Activated T-cell treated with anti-CD3 and anti-CD28 coated beads, Interleukin-2, amount 50 U/mL, for 72 hours (primary cell): ENCODE results near the gene PTH2R. TPM values are rescaled to one million over a fixed set of nuclear protein-coding genes. Genes with fewer than 3 reads are reported as not detected.
"Not testable (repeated sequence)": the region's sequence is repeated elsewhere in the genome, so short reads cannot be mapped to it uniquely, and the experiment has no call there.

Experiments
- ATAC-seq, 2 donors: fragments of 150-1000 bp; cut with Tn5 transposase; replicated peaks in 1 of 2; 2 replicates each; pipeline ENCODE4 v1.10.0; 2021; ENCODE audit warnings: moderate library complexity in 2 of 2, mild to moderate bottlenecking in 1 of 2
- DNase-seq, 2 donors: peaks; one replicate each; pipeline ENCODE4 v3.0.0; 2021 to 2022; ENCODE audit warnings: mixed read lengths in 1 of 2
- H3K27ac Mint-ChIP-seq: one replicate; pipeline ENCODE4 v1.8.0; 2022; ENCODE audit warnings: mild to moderate bottlenecking, moderate library complexity, mixed read lengths
- H3K27me3 Mint-ChIP-seq: one replicate; pipeline ENCODE4 v1.8.0; 2022; ENCODE audit warnings: low read depth, mixed read lengths
- H3K36me3 Mint-ChIP-seq, 2 donors: one replicate each; pipeline ENCODE4 v1.8.0; 2022; ENCODE audit warnings: mixed read lengths in 2 of 2, mild to moderate bottlenecking in 1 of 2; ENCODE audit not compliant: insufficient read depth in 2 of 2
- H3K4me1 Mint-ChIP-seq: one replicate; pipeline ENCODE4 v1.8.0; 2022; ENCODE audit warnings: low read depth, mixed read lengths
- H3K4me3 Mint-ChIP-seq, 2 donors: one replicate each; pipeline ENCODE4 v1.8.0; 2022; ENCODE audit warnings: mild to moderate bottlenecking in 2 of 2, mixed read lengths in 2 of 2, moderate library complexity in 2 of 2
- H3K9me3 Mint-ChIP-seq, 2 donors: one replicate each; pipeline ENCODE4 v1.8.0; 2022; ENCODE audit warnings: mixed read lengths in 2 of 2
- total RNA-seq, 2 donors: library from RNA; stranded (reverse); gene quantifications; one replicate each; pipeline ENCODE4 v1.2.3, GENCODE V29; 2022

The PTH2R gene
- total RNA-seq, 2 donors from 2014 or later: 0.12 to 0.28 TPM

DNA sequence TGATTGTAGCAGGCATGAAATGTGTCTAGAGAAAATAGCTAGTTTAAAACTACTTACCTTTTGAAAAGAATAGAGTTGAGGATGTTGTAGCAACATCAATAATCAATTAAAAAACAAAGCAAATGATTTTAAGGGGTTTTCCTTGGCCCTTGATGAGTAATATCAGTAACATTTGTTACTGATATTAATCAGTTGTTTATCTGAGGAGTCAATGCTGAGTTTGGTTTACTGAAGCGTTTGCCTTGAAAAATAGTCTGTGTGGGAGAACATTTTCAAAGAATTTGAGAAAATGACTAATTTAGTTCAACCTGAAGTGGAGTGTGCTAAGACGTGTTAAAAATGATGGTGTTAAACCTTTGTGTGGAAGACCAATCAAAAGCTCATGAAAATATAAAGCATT is 9.3 kb downstream of the PTH2R start:
- H3K27ac Mint-ChIP-seq: peak overlapping the region; percentile 79
- H3K4me3 Mint-ChIP-seq: peak overlapping the region in 1 of 2 donors; percentile 55
- H3K36me3 Mint-ChIP-seq: no peaks in the 10 kb centered on the region
- H3K4me1 Mint-ChIP-seq: peaks cover 9% of the 10 kb centered on the region
- H3K9me3 Mint-ChIP-seq: no peaks in the 10 kb centered on the region
- no peak for DNase-seq
- no peaks in the 10 kb centered on the region for H3K27me3 Mint-ChIP-seq
- ATAC-seq: peak; percentile 75 to 79

DNA sequence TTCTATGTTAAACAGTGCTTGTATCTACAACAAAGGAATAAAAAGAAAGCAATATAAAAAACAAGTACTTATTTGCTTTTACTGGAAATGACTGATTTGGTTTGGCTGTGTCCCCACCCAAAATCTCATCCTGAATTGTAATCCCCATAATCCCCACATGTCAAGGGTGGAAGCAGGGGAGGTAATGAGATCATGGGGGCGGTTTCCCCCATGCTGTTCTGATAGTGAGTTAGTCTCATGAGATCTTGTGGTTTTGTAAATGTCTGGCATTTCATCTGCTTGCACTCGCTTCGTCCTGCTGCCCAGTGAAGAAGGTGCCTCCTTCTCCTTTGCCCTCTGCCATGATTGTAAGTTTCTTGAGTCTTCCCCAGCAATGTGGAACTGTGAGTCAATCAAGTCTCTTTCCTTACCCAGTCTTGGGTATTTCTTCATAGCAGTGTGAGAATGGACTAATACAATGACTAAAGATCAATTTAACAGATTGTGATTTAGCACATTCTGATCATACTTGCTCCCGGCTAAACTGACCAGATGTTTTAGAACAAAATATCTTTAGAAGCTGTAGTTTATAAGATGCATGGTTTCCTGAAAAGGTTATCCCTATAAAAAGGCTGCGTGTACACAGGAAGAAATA is 19.9 kb downstream of the PTH2R start:
- Mint-ChIP-seq H3K4me1 (no peaks in the 10 kb centered on the region), H3K27ac (no peak overlapping the region), H3K27me3 (no peaks in the 10 kb centered on the region), H3K36me3 (peaks cover 1 to 2% of the 10 kb centered on the region in 2 donors), H3K9me3 (peaks cover 0 to 1% of the 10 kb centered on the region in 2 donors), H3K4me3 (no peak overlapping the region)
- ATAC-seq (no peak), DNase-seq (no peak)

DNA sequence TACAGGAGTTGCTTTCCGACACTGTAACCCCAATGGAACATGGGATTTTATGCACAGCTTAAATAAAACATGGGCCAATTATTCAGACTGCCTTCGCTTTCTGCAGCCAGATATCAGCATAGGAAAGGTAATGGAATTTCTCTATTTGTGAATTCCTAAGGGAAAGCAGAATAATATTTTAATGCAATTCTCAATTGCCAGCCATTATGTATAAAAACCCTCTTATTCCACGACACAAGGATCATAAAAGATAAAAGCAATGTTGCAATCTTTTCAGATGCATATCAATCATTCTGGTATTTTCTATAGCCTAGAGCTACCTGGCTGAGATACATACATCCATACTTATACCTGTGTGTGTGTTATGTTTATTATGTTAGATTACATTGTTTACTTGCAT is 31.2 kb downstream of the PTH2R start:
- ATAC-seq: no peak
- no peaks in the 10 kb centered on the region for H3K9me3 Mint-ChIP-seq
- no peaks in the 10 kb centered on the region for H3K27me3 Mint-ChIP-seq
- no peaks in the 10 kb centered on the region for H3K36me3 Mint-ChIP-seq
- DNase-seq: no peak
- no peak overlapping the region for H3K4me3 Mint-ChIP-seq
- H3K4me1 Mint-ChIP-seq: no peaks in the 10 kb centered on the region
- H3K27ac Mint-ChIP-seq: no peak overlapping the region

DNA sequence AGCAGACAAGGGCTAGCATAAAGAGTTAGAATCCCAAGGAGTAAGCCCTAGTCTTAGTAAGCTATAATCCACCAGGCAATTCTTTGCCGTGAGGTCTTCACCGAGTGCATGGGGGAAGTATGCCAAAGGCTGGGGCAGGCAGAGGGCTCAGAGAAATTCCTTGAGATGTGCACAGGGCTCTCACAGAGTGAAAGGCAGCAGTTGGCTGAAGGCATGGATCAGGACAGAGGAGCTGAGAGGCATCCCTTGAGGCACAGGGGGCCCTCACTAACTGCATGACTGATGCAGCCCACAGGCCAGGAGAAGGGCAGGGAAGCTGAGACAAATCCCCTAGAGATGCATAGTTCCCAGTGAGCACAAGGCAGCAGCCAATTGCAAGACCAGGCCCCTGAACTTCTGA is 34.1 kb downstream of the PTH2R start:
- Mint-ChIP-seq H3K36me3 (no peaks in the 10 kb centered on the region), H3K27me3 (no peaks in the 10 kb centered on the region), H3K27ac (no peak overlapping the region), H3K4me3 (no peak overlapping the region), H3K4me1 (no peaks in the 10 kb centered on the region), H3K9me3 (no peaks in the 10 kb centered on the region)
- DNase-seq: no peak
- ATAC-seq: no peak

DNA sequence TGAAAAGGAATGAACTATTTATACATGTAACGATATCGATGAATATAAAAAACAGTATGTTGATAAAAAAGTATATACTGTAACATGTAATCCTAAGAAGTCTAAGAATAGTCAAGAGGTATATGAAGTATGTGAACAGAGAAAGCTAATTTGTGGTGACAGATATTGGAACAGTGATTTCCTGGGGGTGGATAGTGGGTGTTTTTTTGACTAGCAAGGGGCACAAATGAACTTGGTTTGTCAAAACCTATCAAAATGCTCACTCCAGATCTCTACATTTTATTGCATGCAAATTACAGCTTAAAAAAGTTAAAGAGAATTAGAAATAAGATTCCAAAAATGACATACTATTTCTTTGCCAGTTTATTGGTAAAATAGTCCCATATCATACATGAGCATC is 35.4 kb downstream of the PTH2R start:
- no peaks in the 10 kb centered on the region for H3K36me3 Mint-ChIP-seq
- no peak overlapping the region for H3K27ac Mint-ChIP-seq
- H3K9me3 Mint-ChIP-seq: no peaks in the 10 kb centered on the region
- H3K4me3 Mint-ChIP-seq: no peak overlapping the region
- H3K27me3 Mint-ChIP-seq: no peaks in the 10 kb centered on the region
- no peaks in the 10 kb centered on the region for H3K4me1 Mint-ChIP-seq
- no peak for ATAC-seq
- no peak for DNase-seq

DNA sequence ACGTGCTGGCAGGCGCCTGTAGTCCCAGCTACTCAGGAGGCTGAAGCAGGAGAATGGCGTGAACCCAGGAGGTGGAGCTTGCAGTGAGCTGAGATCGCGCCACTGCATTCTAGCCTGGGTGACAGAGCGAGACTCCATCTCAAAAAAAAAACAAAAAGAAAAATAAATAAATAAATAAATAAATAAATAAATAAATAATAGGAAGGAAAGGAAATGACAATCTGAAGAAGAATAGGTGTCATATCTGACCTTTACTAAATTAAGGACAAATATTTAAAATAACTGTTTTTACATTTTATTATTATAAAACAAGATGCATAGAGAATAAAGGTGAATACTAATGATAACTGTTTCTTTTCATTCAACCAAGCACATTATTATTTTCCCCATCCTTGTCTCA is 40.9 kb downstream of the PTH2R start:
- not testable (repeated sequence) for H3K4me1 Mint-ChIP-seq, DNase-seq, H3K27ac Mint-ChIP-seq, H3K27me3 Mint-ChIP-seq, H3K9me3 Mint-ChIP-seq, H3K4me3 Mint-ChIP-seq, ATAC-seq, H3K36me3 Mint-ChIP-seq

DNA sequence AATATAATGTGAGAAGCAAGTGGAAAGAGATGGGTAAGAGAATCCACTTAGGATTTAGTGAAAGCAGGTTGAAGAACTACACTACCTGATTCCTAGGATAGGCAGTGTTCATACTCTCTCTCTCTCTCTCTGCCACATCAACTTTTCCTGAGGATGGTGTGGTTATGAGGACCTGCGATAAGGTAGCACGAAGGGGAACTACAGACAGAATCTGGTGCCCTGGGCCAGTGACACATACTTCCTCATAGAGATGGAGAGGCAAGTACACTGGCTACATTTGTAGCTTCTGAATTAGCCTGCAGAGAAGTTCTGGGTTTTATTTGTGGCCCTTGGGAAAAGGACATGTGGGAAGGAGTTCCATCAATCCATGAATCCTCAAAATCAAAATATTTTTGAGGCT is 44.5 kb downstream of the PTH2R start:
- no peaks in the 10 kb centered on the region for H3K4me1 Mint-ChIP-seq
- H3K27me3 Mint-ChIP-seq: no peaks in the 10 kb centered on the region
- no peak overlapping the region for H3K27ac Mint-ChIP-seq
- ATAC-seq: no peak
- H3K36me3 Mint-ChIP-seq: no peaks in the 10 kb centered on the region
- DNase-seq: no peak
- no peaks in the 10 kb centered on the region for H3K9me3 Mint-ChIP-seq
- H3K4me3 Mint-ChIP-seq: no peak overlapping the region

DNA sequence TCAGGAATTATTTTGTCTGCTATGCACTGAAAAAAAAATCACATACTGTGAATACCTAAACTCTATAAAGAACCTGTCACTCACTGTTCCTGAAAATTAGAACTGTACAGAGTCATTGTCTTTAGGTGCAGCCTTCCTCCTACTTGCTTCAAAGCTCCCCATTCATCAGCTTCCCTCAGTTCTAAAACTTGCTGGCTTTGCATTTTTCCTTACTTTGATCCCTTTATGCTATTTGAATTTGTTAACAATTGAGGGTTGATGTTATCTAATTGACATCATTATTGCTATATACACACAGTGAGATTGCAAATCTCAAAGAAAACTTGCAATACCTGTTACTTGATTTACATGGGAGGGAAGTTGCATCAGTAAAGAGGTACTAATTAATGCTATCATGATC is 48.3 kb downstream of the PTH2R start:
- Mint-ChIP-seq H3K27ac (no peak overlapping the region), H3K4me1 (no peaks in the 10 kb centered on the region), H3K4me3 (no peak overlapping the region), H3K27me3 (no peaks in the 10 kb centered on the region), H3K9me3 (no peaks in the 10 kb centered on the region), H3K36me3 (no peaks in the 10 kb centered on the region)
- DNase-seq (no peak), ATAC-seq (no peak)

DNA sequence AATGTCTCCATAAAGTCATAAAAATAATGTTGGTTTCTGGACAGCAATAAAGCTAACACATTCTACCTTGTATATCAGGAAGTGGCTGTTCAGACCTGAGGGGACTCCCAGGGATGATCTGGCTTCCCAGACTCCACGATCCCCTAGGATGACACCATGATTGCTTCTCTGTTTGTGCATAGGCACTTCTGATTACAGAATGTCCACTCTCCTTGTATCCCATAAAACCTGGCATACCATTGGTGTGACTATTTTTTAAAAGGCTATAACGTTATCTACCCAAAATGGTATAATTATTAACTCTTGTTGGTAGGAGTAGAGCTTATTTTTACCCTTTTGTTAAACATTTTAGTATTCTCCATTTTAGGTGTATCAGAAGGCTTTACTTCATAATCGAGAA is 57.1 kb downstream of the PTH2R start:
- Mint-ChIP-seq H3K4me3 (no peak overlapping the region), H3K27me3 (peaks cover 4% of the 10 kb centered on the region), H3K27ac (no peak overlapping the region), H3K9me3 (no peaks in the 10 kb centered on the region), H3K36me3 (no peaks in the 10 kb centered on the region), H3K4me1 (no peaks in the 10 kb centered on the region)
- DNase-seq: no peak
- ATAC-seq: no peak

DNA sequence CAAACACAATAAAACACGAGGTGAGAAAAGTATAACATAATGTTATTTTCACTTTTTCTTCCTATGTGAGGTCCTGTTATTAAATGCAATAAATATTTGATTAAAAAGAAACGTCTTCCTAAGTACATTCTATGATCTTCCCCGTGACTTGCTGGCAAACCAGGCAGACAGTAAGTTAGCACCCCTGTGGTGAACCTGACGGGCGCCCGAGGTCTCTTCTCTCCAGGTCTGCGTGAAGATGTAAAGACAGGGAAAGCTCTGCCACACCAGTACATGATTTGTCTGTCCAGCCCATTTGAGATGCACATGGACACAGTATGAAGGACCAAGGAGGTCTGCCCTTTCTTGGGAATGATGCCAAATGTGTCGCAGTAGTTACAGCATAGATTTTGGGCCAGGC is 57.6 kb downstream of the PTH2R start:
- Mint-ChIP-seq H3K4me1 (no peaks in the 10 kb centered on the region), H3K27ac (no peak overlapping the region), H3K36me3 (no peaks in the 10 kb centered on the region), H3K9me3 (no peaks in the 10 kb centered on the region), H3K4me3 (no peak overlapping the region), H3K27me3 (peaks cover 4% of the 10 kb centered on the region)
- no peak for DNase-seq
- no peak for ATAC-seq

DNA sequence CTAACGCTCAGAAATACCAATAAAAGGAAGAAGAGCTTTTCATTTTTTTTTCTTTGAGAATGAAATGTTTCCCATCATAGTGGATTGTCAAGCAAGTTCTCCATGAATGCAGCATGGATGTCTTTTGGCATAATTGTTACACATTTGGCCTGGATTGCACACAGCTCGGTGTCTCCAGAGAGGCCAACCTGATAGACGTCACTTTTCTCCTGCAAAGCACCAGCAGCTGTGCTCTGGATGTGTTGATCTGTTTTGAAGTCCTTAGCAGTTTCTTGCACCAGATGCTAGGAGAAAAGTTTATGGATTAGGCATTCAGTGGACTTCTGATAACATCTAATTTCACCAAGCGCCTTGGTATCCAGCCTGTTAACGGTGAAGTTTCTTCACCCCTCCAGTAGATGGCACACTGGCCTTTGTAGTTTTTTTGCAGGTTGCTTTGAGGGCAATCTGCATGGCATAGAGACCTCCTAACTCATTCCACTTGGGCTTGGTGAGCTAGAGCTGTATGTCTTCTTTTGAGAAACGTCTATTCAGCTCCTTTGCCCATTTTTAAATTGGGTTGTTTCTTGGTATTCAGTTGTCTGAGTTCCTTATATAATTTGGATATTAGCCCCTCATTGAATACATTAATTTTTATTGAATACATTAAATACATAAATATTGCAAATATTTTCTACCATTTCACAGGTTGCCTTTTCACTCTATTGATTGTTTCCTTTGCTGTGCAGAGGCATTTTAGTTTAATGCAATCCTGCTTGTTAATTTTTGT is 59.7 kb downstream of the PTH2R start:
- Mint-ChIP-seq H3K36me3 (no peaks in the 10 kb centered on the region), H3K27ac (no peak overlapping the region), H3K4me3 (no peak overlapping the region), H3K9me3 (no peaks in the 10 kb centered on the region), H3K4me1 (no peaks in the 10 kb centered on the region), H3K27me3 (peaks cover 4% of the 10 kb centered on the region)
- peak; percentile 13 to 19 for DNase-seq
- ATAC-seq: no peak

DNA sequence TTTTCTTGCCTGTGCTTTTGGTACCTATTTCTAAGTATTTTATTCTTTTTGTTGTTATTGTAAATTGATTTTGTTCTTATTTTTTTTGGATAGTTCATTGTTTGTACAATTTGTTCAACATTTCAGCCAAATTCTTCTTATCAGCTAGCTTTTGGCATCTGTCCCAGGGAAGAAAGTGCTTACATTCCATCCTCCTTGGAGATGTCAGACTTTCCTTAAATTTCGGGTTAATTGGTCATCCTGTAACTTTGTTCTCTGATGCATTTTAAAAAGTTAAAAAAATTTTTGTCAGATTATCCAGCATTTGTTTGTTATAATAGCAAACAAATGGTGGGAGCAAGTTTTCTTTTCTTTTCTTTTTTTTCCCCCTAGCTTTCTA is 60.3 kb downstream of the PTH2R start:
- Mint-ChIP-seq H3K4me3 (no peak overlapping the region), H3K36me3 (no peaks in the 10 kb centered on the region), H3K27ac (no peak overlapping the region), H3K4me1 (no peaks in the 10 kb centered on the region), H3K27me3 (peaks cover 4% of the 10 kb centered on the region), H3K9me3 (no peaks in the 10 kb centered on the region)
- ATAC-seq (no peak), DNase-seq (no peak)

DNA sequence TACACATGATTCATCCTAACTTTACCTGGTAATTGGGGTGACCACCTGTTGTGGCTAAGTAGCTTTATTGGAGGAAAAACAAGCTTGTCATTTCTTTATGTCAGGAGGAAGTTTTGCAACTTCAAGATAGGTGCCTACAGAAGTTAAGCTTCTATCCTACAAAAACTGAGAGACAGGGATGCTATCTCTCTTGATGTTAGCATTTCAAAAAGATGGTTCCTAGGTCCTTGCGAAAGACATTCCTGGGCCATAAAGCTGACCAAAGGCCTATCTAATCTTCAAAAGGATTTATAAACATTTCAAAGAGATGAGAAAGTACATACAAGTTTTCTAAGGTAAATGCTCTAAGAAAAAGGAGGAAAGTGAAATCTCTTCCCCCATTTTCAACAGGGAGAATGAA is 61.0 kb downstream of the PTH2R start:
- no peak for ATAC-seq
- no peak for DNase-seq
- no peak overlapping the region for H3K4me3 Mint-ChIP-seq
- H3K9me3 Mint-ChIP-seq: no peaks in the 10 kb centered on the region
- no peak overlapping the region for H3K27ac Mint-ChIP-seq
- peaks cover 4% of the 10 kb centered on the region for H3K27me3 Mint-ChIP-seq
- H3K4me1 Mint-ChIP-seq: no peaks in the 10 kb centered on the region
- H3K36me3 Mint-ChIP-seq: no peaks in the 10 kb centered on the region

DNA sequence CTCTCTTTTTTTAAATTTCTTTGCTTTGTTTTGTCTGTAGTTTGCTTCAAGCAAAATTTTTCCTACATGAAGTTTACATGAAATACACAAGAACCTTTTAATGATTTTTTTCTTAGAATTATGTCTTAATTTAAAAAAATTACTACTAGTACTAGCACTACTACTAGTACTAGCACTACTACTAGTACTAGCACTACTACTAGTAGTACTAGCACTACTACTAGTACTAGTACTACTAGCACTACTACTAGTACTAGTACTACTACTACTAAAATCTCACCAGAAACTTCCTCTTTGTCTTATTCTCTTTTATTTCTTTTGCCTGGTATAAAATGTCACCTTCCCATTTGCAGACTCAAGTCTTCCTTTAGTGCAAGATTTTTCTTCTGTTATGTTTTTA is 71.1 kb downstream of the PTH2R start:
- no peak for DNase-seq

More for the DNA sequence above, 71.1 kb downstream of the PTH2R start:
- Mint-ChIP-seq H3K27ac (no peak overlapping the region), H3K4me3 (no peak overlapping the region), H3K9me3 (peaks cover 0 to 1% of the 10 kb centered on the region in 2 donors), H3K4me1 (no peaks in the 10 kb centered on the region), H3K36me3 (no peaks in the 10 kb centered on the region), H3K27me3 (no peaks in the 10 kb centered on the region)
- ATAC-seq: no peak
